Measurements from ENCODE around the gene PSMC1. TPM values are rescaled to one million over a fixed set of nuclear protein-coding genes. Genes with fewer than 3 reads are reported as not detected.

PSMC1 gene
- total and polyA plus RNA-seq, 11 donors: 113 to 378 (median 126) TPM

DNA sequence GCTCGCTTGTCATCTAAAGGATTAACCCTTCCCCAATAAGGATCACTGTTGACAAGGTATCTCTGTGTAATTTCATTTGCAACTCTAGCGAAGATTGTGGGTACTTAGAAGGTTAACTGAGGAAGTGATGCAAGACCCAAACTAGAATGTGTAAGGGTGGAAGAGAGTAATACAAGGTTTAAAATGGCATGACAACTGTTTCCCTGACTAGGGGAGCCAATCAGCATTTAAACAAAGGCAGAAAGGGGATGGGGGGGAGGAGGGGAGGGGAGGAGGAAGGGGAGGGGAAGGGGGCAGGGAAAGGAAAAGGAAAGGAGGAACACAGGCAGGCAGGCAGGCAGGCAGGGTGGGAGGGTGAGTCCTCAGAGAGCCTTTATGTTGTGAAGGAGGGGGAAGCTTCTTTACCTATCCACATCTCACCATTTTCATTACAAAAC is 44.3 kb downstream of the PSMC1 start:
- intact Hi-C loops (cut with DNase I): loop anchor here (1.0 to 10.0 kb wide), 12 partner anchors 82 to 594 kb away; partner anchors contain the start of gene CALM1 (in 6 of the 10)
- peaks cover 5 to 48% (median 16%) of the 10 kb centered on the region in 12 donors for H3K4me1 ChIP-seq
- DNase-seq: no peak
- ATAC-seq: no peak
- H3K27me3 ChIP-seq: no peaks in the 10 kb centered on the region
- H3K9me3 ChIP-seq: no peaks in the 10 kb centered on the region
- H3K36me3 ChIP-seq: peaks cover 0 to 79% (median 60%) of the 10 kb centered on the region in 9 donors
- H3K27ac ChIP-seq: peak overlapping the region in 6 of 12 donors; percentile 20 to 73 (median 58)
- TF ChIP-seq, protein P1, sequence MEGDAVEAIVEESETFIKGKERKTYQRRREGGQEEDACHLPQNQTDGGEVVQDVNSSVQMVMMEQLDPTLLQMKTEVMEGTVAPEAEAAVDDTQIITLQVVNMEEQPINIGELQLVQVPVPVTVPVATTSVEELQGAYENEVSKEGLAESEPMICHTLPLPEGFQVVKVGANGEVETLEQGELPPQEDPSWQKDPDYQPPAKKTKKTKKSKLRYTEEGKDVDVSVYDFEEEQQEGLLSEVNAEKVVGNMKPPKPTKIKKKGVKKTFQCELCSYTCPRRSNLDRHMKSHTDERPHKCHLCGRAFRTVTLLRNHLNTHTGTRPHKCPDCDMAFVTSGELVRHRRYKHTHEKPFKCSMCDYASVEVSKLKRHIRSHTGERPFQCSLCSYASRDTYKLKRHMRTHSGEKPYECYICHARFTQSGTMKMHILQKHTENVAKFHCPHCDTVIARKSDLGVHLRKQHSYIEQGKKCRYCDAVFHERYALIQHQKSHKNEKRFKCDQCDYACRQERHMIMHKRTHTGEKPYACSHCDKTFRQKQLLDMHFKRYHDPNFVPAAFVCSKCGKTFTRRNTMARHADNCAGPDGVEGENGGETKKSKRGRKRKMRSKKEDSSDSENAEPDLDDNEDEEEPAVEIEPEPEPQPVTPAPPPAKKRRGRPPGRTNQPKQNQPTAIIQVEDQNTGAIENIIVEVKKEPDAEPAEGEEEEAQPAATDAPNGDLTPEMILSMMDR (IDR thresholded peaks at IDR 0.05): no peak
- no peak overlapping the region for H3K4me3 ChIP-seq
- 83 to 92% (median 90%) methylated on average over 2 of the region's 2 CpGs for WGBS, 4 donors

DNA sequence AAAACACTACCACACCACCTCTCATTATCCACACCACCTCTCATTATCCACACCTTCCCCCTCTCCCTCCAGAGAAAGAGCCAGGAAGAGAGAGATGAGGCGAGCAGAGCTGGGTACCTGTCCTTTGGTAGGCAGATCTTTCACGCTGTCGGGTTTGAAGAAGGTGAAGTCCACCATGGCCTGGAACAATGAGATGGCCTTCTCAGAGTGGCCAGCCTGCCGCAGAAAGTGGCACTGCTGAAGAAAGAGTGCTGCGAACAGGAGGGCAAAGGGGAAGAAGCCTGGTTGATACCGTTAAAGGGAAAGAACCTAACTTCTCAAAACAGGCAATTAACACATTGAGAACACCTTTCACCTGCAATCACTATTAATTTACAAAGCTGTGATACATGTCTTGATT is 44.8 kb downstream of the PSMC1 start:
- peaks cover 5 to 48% (median 16%) of the 10 kb centered on the region in 12 donors for H3K4me1 ChIP-seq
- peak overlapping the region in 7 of 12 donors; percentile 23 to 73 (median 50) for H3K27ac ChIP-seq
- TF ChIP-seq, protein P1 (IDR thresholded peaks at IDR 0.05): no peak
- no peak for TF ChIP-seq POLR2A (IDR thresholded peaks at IDR 0.05)
- ATAC-seq: peak in 1 of 4 donors; percentile 2
- H3K9me3 ChIP-seq: no peaks in the 10 kb centered on the region
- H3K27me3 ChIP-seq: no peaks in the 10 kb centered on the region
- no peak for DNase-seq
- H3K4me3 ChIP-seq: no peak overlapping the region
- peaks cover 0 to 79% (median 58%) of the 10 kb centered on the region in 9 donors for H3K36me3 ChIP-seq
- intact Hi-C loops (cut with DNase I): loop anchor here (1.0 to 10.0 kb wide), 12 partner anchors 81 to 594 kb away; partner anchors contain the start of gene CALM1 (in 6 of the 10)
- WGBS, 4 donors: 79 to 83% (median 83%) methylated on average over 6 of the region's 6 CpGs

DNA sequence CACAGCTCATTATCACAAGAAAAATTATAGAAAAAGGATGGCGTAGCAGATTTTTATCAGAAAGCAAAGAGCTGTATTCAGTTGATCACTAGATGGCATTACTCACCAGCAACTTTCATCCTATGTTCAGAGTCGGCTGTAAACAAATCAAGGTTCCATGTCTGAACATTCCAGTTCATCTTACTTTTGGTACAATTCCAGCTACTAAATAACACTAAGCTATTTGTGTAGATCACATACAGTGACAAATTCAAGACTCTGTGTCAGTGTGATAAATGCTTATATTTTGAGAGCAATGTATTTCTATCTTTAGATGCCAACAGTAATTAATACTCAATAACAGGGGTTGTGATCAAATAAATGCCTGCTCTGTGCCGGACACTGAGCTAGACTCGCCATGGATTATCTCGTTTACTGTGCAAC is 45.3 kb downstream of the PSMC1 start:
- 38 to 50% (median 45%) methylated on average over 5 of the region's 5 CpGs for WGBS, 4 donors
- H3K36me3 ChIP-seq: peaks cover 0 to 77% (median 53%) of the 10 kb centered on the region in 9 donors
- intact Hi-C loops (cut with DNase I): loop anchor here (1.0 to 10.0 kb wide), 13 partner anchors 81 to 593 kb away; partner anchors contain the start of gene CALM1 (in 6 of the 10)

More for the DNA sequence above, 45.3 kb downstream of the PSMC1 start:
- DNase-seq: no peak
- no peak overlapping the region for H3K4me3 ChIP-seq
- peak; percentile 23 to 70 (median 42) for ATAC-seq
- H3K27me3 ChIP-seq: no peaks in the 10 kb centered on the region
- TF ChIP-seq, protein P1 (IDR thresholded peaks at IDR 0.05): peak; percentile 30 to 74 (median 60)
- TF ChIP-seq POLR2A (IDR thresholded peaks at IDR 0.05): no peak
- H3K27ac ChIP-seq: peak overlapping the region in 11 of 12 donors; percentile 11 to 73 (median 42)
- H3K4me1 ChIP-seq: peaks cover 5 to 43% (median 16%) of the 10 kb centered on the region in 12 donors
- no peaks in the 10 kb centered on the region for H3K9me3 ChIP-seq
